ENCODE data around the gene ATAD3B. TPM values are rescaled to one million over a fixed set of nuclear protein-coding genes. Genes with fewer than 3 reads are reported as not detected.
A peak's percentile ranks its signal among the peaks of the same experiment; 100 is the strongest.
"Not testable (repeated sequence)": the region's sequence is repeated elsewhere in the genome, so short reads cannot be mapped to it uniquely, and the experiment has no call there.

The ATAD3B gene
- total RNA-seq, 1 experiment from 2014 or later = 33.8 TPM

- DNase-seq (ENCODE audit: low read depth in 1 of 2, low spot score in 2 of 2) = no peak
- Histone ChIP-seq H3K4me1 (replicated peaks) (peaks cover 6% of the 10 kb centered on the region; the same call in 1 of the 2 replicates), H3K27me3 (replicated peaks) (no peaks in the 10 kb centered on the region), H3K27ac (peak overlapping the region; percentile 88), H3K9me3 (replicated peaks) (no peaks in the 10 kb centered on the region), H3K4me3 (peak overlapping the region; percentile 92), H3K36me3 (peaks cover 23% of the 10 kb centered on the region)
Observed at GRCh38 chr1:1510912-1511532, 39.5 kb downstream of the ATAD3B start.

DNA sequence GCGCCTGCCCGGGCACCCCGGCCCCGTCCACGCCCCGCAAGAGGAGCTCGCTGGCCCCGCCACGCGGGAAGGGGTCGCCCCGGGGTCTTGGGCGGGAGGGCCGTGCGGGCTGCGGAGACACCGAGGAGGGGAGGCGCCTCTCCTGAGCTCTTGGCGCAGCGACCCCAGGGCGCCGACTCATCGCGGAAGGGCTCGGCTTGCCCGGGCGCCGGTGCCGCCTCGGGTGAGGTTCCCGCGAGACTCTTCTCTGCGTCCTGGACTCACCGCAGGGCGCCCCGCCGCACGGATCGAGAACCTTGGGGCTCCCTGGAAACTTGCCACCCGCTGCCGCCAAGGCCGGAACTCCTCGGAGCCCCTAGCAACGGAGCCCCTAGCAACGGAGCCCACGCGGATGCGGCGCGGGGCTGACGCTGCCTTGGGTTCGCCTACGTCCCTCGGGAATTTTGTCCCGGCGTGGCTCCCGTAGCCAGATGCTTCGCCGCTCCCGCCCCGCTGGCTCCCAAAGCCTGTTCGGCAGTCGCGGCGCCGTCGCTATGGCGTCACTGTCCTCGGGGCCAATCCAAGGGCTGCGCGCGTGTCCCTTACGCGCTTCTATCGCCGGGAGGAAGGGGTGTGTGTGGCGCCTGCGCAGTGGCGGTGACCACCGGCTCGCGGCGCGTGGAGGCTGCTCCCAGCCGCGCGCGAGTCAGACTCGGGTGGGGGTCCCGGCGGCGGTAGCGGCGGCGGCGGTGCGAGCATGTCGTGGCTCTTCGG is 40.1 kb downstream of the ATAD3B start, which contains the start of gene ATAD3A:
Gene ATAD3A (plus strand): TSS at position 630 of the 753 bp plus-strand sequence. CDS start 107 bp downstream, at position 737.
- peaks cover 29% of the 10 kb centered on the region for H3K36me3 ChIP-seq
- H3K27ac ChIP-seq = peak within 1 kb of the TSS; percentile 88
- H3K9me3 ChIP-seq (replicated peaks) = no peaks in the 10 kb centered on the region
- H3K4me3 ChIP-seq = peak within 1 kb of the TSS; percentile 92
- no peaks in the 10 kb centered on the region for H3K27me3 ChIP-seq (replicated peaks)
- peaks cover 6% of the 10 kb centered on the region; the same call in 1 of the 2 replicates for H3K4me1 ChIP-seq (replicated peaks)
- peak; percentile 97 to 98 for DNase-seq (ENCODE audit: low read depth in 1 of 2, low spot score in 2 of 2)

GRCh38 chr1:1512425-1512824 is 40.9 kb downstream of the ATAD3B start:
- H3K4me3 ChIP-seq = peak overlapping the region; percentile 92
- not testable (repeated sequence) for H3K27ac ChIP-seq; H3K9me3 ChIP-seq (replicated peaks); H3K4me1 ChIP-seq (replicated peaks); H3K27me3 ChIP-seq (replicated peaks)
- peak in 1 of 2 experiments; percentile 22 for DNase-seq (ENCODE audit: low read depth in 1 of 2, low spot score in 2 of 2)
- peaks cover 28% of the 10 kb centered on the region for H3K36me3 ChIP-seq

DNA sequence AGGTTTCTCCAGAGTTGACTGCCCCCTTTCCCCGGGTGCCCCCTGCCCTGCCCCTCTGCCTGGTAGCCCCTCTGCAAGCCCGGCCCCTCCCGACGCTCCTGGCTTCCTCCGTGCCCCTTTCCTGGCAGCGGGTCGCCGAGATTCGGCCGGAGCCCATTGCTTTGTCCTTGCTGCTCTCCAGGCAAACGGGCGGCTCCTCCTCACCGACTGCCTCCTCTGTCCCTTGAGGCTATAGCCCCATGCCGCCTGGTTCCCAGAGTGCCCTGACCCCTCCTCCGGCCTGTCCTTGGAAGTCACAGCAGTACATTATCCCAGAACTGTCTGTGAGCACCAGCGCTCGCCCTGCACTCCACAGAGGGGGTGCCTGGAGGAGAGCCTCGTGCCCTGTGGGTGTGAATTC is 42.1 kb downstream of the ATAD3B start:
- DNase-seq (ENCODE audit: low read depth in 1 of 2, low spot score in 2 of 2); H3K27ac ChIP-seq; H3K27me3 ChIP-seq (replicated peaks); H3K9me3 ChIP-seq (replicated peaks); H3K4me1 ChIP-seq (replicated peaks); H3K4me3 ChIP-seq: not testable (repeated sequence)
- peaks cover 35% of the 10 kb centered on the region for H3K36me3 ChIP-seq

GRCh38 chr1:1514376-1514775 is 42.8 kb downstream of the ATAD3B start:
- H3K4me1 ChIP-seq (replicated peaks); DNase-seq (ENCODE audit: low read depth in 1 of 2, low spot score in 2 of 2); H3K27ac ChIP-seq; H3K4me3 ChIP-seq; H3K9me3 ChIP-seq (replicated peaks); H3K27me3 ChIP-seq (replicated peaks): not testable (repeated sequence)
- peaks cover 36% of the 10 kb centered on the region for H3K36me3 ChIP-seq

GRCh38 chr1:1516923-1517322 is 45.4 kb downstream of the ATAD3B start:
- not testable (repeated sequence) for H3K4me1 ChIP-seq (replicated peaks); H3K4me3 ChIP-seq; DNase-seq (ENCODE audit: low read depth in 1 of 2, low spot score in 2 of 2); H3K27me3 ChIP-seq (replicated peaks); H3K27ac ChIP-seq; H3K9me3 ChIP-seq (replicated peaks)
- peaks cover 43% of the 10 kb centered on the region for H3K36me3 ChIP-seq

DNA sequence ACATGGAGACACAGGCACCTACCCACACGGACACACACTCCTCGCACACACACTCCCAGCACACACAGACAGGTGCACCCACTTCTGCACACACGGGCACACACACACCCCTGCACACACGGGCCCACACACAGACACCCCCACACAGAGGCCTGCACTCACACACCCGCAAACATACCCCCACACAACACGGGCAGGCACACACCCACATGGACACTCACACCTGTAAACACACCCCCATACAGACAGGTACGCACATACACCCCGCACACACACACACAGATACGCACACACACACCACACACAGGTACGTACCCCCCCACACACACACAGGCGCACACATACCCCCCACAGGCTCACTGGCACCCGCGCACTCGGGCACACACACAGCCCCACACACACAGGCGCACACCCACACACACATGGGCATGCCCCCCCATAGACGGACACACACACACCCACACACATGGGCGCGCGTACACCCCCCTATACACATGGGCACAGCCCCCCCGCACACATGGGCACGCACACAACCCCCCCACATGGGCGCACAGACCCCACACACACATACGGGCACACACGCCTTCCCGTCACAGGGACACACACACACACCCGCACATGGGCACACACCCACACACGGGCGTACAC is 46.5 kb downstream of the ATAD3B start:
- Histone ChIP-seq H3K27me3 (replicated peaks) (no peaks in the 10 kb centered on the region), H3K36me3 (peaks cover 44% of the 10 kb centered on the region), H3K27ac (no peak overlapping the region), H3K9me3 (replicated peaks) (no peaks in the 10 kb centered on the region), H3K4me3 (no peak overlapping the region), H3K4me1 (replicated peaks) (no peaks in the 10 kb centered on the region)
- no peak for DNase-seq (ENCODE audit: low read depth in 1 of 2, low spot score in 2 of 2)

DNA sequence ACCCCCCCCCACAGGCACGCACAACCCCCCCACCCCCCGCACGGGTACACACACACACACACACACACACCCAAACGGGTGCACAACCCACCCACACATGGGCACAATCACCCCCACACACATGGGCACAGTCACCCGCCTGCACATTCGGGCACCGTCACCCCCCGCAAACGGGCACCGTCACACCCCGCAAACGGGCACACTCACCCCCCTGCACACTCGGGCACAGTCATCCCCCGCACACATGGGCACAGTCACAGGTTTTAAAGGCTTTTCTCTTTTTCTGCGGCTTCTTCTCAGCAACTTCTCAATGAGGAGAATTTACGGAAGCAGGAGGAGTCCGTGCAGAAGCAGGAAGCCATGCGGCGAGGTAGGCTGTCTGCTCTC is 47.0 kb downstream of the ATAD3B start:
- not testable (repeated sequence) for H3K4me3 ChIP-seq; DNase-seq (ENCODE audit: low read depth in 1 of 2, low spot score in 2 of 2); H3K27ac ChIP-seq; H3K9me3 ChIP-seq (replicated peaks); H3K4me1 ChIP-seq (replicated peaks); H3K27me3 ChIP-seq (replicated peaks)
- H3K36me3 ChIP-seq = peaks cover 44% of the 10 kb centered on the region

DNA sequence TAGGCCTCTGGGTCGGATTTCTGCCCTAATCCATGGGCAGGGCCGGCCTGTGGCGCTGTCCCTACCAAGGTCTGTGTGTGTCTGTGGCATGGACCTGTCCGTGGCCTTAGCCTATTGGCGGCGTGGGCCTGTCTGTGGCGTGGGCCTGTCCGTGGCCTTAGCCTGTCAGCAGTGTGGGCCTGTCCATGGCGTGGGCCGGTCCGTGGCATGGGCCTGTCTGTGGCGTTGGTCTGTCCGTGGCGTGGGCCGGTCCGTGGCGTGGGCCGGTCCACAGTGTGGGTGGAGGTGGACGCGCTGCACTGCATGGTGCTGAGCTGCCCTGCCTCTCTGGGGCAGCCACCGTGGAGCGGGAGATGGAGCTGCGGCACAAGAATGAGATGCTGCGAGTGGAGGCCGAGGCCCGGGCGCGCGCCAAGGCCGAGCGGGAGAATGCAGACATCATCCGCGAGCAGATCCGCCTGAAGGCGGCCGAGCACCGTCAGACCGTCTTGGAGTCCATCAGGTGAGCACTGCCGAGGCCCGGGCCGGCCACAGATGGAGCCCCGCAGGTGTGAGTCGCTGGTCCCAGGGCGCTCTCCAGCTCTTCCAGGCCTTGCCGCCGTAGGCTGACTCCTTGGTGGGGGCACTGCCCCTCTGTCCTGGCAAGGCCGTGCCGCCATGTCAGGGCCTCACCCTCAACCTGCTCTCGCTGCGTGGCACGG is 48.4 kb downstream of the ATAD3B start:
- DNase-seq (ENCODE audit: low read depth in 1 of 2, low spot score in 2 of 2); H3K9me3 ChIP-seq (replicated peaks); H3K4me1 ChIP-seq (replicated peaks); H3K4me3 ChIP-seq; H3K27me3 ChIP-seq (replicated peaks); H3K27ac ChIP-seq: not testable (repeated sequence)
- peaks cover 41% of the 10 kb centered on the region for H3K36me3 ChIP-seq

DNA sequence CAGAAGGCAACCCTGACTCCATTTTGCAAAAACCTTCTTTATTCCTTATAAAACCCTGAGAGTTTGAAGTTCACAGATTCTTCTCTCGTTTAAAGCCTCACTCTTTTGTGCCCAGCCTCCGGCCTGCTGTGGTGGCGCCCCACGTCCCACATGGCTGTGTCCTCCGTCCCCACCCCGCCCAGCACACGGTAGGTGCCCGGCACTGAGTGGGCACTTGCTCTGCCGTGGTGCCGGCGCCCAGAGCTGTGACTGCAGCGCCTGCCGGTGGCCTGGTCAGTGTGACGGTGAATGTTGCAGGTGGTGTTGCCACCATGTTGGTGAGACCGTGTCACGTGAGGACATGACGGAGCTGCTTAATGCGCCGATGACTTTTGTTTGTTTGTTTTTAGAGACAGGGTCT is 49.8 kb downstream of the ATAD3B start:
- no peak for DNase-seq (ENCODE audit: low read depth in 1 of 2, low spot score in 2 of 2)
- H3K4me1 ChIP-seq (replicated peaks) = no peaks in the 10 kb centered on the region
- no peaks in the 10 kb centered on the region for H3K27me3 ChIP-seq (replicated peaks)
- H3K9me3 ChIP-seq (replicated peaks) = no peaks in the 10 kb centered on the region
- H3K4me3 ChIP-seq = no peak overlapping the region
- H3K27ac ChIP-seq = no peak overlapping the region
- peaks cover 38% of the 10 kb centered on the region for H3K36me3 ChIP-seq

- DNase-seq (ENCODE audit: low read depth in 1 of 2, low spot score in 2 of 2); H3K4me1 ChIP-seq (replicated peaks); H3K9me3 ChIP-seq (replicated peaks); H3K27me3 ChIP-seq (replicated peaks); H3K4me3 ChIP-seq; H3K27ac ChIP-seq: not testable (repeated sequence)
- peaks cover 38% of the 10 kb centered on the region for H3K36me3 ChIP-seq
Observed at GRCh38 chr1:1522536-1522935, 51.0 kb downstream of the ATAD3B start.

GRCh38 chr1:1523226-1523625 is 51.7 kb downstream of the ATAD3B start:
- DNase-seq (ENCODE audit: low read depth in 1 of 2, low spot score in 2 of 2); H3K27ac ChIP-seq; H3K9me3 ChIP-seq (replicated peaks); H3K27me3 ChIP-seq (replicated peaks); H3K4me3 ChIP-seq; H3K4me1 ChIP-seq (replicated peaks): not testable (repeated sequence)
- H3K36me3 ChIP-seq = peaks cover 37% of the 10 kb centered on the region

- DNase-seq (ENCODE audit: low read depth in 1 of 2, low spot score in 2 of 2); H3K27me3 ChIP-seq (replicated peaks); H3K27ac ChIP-seq; H3K4me3 ChIP-seq; H3K9me3 ChIP-seq (replicated peaks); H3K4me1 ChIP-seq (replicated peaks): not testable (repeated sequence)
- H3K36me3 ChIP-seq = peaks cover 40% of the 10 kb centered on the region
Observed at GRCh38 chr1:1523651-1524050, 52.1 kb downstream of the ATAD3B start.
